Right ventricle myocardium inferior (tissue), 1 donor: Measurements from ENCODE around the gene ZFYVE28. TPM values are rescaled to one million over a fixed set of nuclear protein-coding genes. Genes with fewer than 3 reads are reported as not detected.
A peak's percentile ranks its signal among the peaks of the same experiment; 100 is the strongest.

Experiments used
- ATAC-seq: fragments of 200-7000 bp; cut with Tn5 transposase; one replicate; pipeline ENCODE4 v1.9.1; 2020; ENCODE audit warnings: mild to moderate bottlenecking, moderate library complexity
- DNase-seq: peaks from one replicate; pipeline ENCODE4 v3.0.0; 2021; ENCODE audit errors: missing footprints
- intact Hi-C: fragments of 100-400 bp; cut with DNase I; formaldehyde crosslinking; loops from one replicate; pipeline ENCODE4 v1.11.0; 2022
- total RNA-seq: library from RNA; stranded (reverse); fragmentation: NEBNext Ultra II Directional; extraction: Animal tissue kit (Norgen Biotek cat#: 25700); gene quantifications from one replicate; pipeline ENCODE4 v1.2.1, GENCODE V29; 2021
- donor health status: DM: no; HTN: yes; CAD: no; lungs with severe emphysema.

Gene ZFYVE28
- total RNA-seq, 1 donor from 2014 or later, result 6.5 TPM

GRCh38 chr4:2449511-2450392 lies 31.3 kb upstream of the ZFYVE28 start:
- DNase-seq, result no peak
- intact Hi-C loops, result no loop called here
- no peak for ATAC-seq

GRCh38 chr4:2449051-2449450 lies 30.6 kb upstream of the ZFYVE28 start:
- ATAC-seq, result no peak
- DNase-seq, result no peak
- intact Hi-C loops, result no loop called here

GRCh38 chr4:2448589-2448988 lies 30.1 kb upstream of the ZFYVE28 start:
- intact Hi-C loops, result no loop called here
- DNase-seq (no peak), ATAC-seq (no peak)

GRCh38 chr4:2446656-2447564 lies 28.5 kb upstream of the ZFYVE28 start:
- intact Hi-C loops, result no loop called here
- DNase-seq (no peak), ATAC-seq (no peak)

- ATAC-seq, result no peak
- intact Hi-C loops, result no loop called here
- no peak for DNase-seq
Observed at GRCh38 chr4:2445571-2445970, 27.1 kb upstream of the ZFYVE28 start.

- intact Hi-C loops, result no loop called here
- DNase-seq (no peak), ATAC-seq (no peak)
Observed at GRCh38 chr4:2445130-2445529, 26.7 kb upstream of the ZFYVE28 start.

- ATAC-seq, result no peak
- no peak for DNase-seq
- intact Hi-C loops, result no loop called here
Observed at GRCh38 chr4:2443956-2444740, 25.7 kb upstream of the ZFYVE28 start.

GRCh38 chr4:2443061-2443730 lies 24.8 kb upstream of the ZFYVE28 start:
- DNase-seq, result no peak
- ATAC-seq, result no peak
- intact Hi-C loops, result no loop called here

GRCh38 chr4:2442175-2442993 lies 23.9 kb upstream of the ZFYVE28 start:
- DNase-seq (no peak), ATAC-seq (no peak)
- intact Hi-C loops, result no loop called here

GRCh38 chr4:2441393-2442174 lies 23.1 kb upstream of the ZFYVE28 start:
- intact Hi-C loops, result loop anchor here (1.0 kb wide), 1 partner anchor 221 kb away; no protein-coding TSS in a partner anchor
- no peak for DNase-seq
- peak; percentile 61 for ATAC-seq

GRCh38 chr4:2438822-2439718 lies 20.6 kb upstream of the ZFYVE28 start:
- DNase-seq (no peak), ATAC-seq (no peak)
- intact Hi-C loops, result no loop called here

- ATAC-seq, result no peak
- DNase-seq, result no peak
- intact Hi-C loops, result no loop called here
Observed at GRCh38 chr4:2437475-2438215, 19.2 kb upstream of the ZFYVE28 start.

- no peak for DNase-seq
- intact Hi-C loops, result no loop called here
- ATAC-seq, result no peak
Observed at GRCh38 chr4:2436761-2437474, 18.5 kb upstream of the ZFYVE28 start.

GRCh38 chr4:2436301-2436700 lies 17.9 kb upstream of the ZFYVE28 start:
- DNase-seq, result no peak
- intact Hi-C loops, result no loop called here
- no peak for ATAC-seq

- ATAC-seq (no peak), DNase-seq (no peak)
- intact Hi-C loops, result no loop called here
Observed at GRCh38 chr4:2434420-2434819, 16.0 kb upstream of the ZFYVE28 start.
